ENCODE data around the gene IL10RA. TPM values are rescaled to one million over a fixed set of nuclear protein-coding genes. Genes with fewer than 3 reads are reported as not detected.
A peak's percentile ranks its signal among the peaks of the same experiment; 100 is the strongest.

The IL10RA gene
- total RNA-seq, 1 donor from 2014 or later = 3.0 TPM

DNA sequence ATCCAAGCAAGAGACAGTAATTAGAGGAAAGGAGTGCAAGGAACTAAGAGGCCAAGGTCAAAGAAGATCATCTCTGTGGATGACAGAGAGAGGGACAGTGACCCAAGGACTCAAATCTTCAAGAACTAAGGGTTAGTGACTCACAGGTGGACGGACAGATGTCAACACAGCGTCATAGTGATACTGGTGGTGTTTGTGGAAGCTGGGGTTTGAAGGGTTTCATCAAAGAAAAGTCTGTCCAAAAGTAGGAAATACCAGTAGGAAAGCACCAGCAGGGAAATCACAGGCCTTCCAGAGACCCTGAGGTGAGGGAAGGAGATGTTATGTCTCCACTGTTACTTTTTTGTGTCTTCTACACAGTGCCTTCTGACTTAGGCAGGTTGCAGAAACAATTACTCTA lies 32.2 kb downstream of the IL10RA start:
- intact Hi-C loops (cut with DNase I) = no loop called here
- DNase-seq (ENCODE audit: low spot score) = no peak

DNA sequence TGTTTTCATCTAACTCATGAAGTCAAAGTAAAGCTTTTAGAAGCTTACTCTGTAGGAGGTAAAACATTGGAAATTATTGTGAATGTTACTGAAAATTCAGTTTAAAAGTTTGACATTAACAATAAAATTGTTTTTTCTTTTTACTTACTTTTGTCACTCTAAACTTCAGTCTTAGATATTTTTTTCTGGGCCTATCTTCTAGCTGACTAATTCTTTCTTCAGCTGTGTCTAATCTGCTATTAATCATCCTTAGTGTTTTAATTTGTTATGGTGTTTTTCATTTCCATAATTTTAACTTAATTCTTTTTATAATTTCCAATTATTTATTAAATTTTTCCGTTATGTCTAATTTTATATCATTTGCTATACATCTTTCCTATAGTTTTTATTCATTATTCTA lies 35.0 kb downstream of the IL10RA start:
- DNase-seq (ENCODE audit: low spot score) = no peak
- intact Hi-C loops (cut with DNase I) = no loop called here

GRCh38 chr11:118027694-118028093 lies 41.5 kb downstream of the IL10RA start:
- no peak for DNase-seq (ENCODE audit: low spot score)
- intact Hi-C loops (cut with DNase I) = no loop called here

- intact Hi-C loops (cut with DNase I) = no loop called here
- no peak for DNase-seq (ENCODE audit: low spot score)
Measured at GRCh38 chr11:118028626-118029025, 42.4 kb downstream of the IL10RA start.

- intact Hi-C loops (cut with DNase I) = no loop called here
- DNase-seq (ENCODE audit: low spot score) = no peak
Measured at GRCh38 chr11:118033443-118033842, 47.2 kb downstream of the IL10RA start.

DNA sequence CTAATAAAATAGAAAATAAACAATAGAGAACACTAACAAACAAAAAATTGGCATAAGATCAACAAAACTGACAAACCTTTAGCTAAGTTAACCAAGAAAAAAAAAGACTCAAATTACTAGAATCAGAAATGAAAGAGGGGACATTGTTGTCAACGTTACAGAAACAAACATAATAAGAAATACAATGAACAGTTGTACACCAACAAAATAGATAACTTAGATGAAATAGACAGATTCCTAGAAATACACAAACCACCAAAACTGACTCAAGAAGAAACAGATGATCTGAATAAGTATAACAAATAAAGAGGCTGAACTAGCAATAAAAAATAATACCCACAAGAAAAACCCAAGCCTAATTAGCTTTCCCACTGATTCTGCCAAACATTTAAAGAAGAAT lies 55.9 kb downstream of the IL10RA start:
- DNase-seq (ENCODE audit: low spot score) = no peak
- intact Hi-C loops (cut with DNase I) = no loop called here

- no peak for DNase-seq (ENCODE audit: low spot score)
- intact Hi-C loops (cut with DNase I) = no loop called here
Measured at GRCh38 chr11:118042796-118043195, 56.6 kb downstream of the IL10RA start.

GRCh38 chr11:118045191-118045590 lies 59.0 kb downstream of the IL10RA start:
- no peak for DNase-seq (ENCODE audit: low spot score)
- intact Hi-C loops (cut with DNase I) = no loop called here

DNA sequence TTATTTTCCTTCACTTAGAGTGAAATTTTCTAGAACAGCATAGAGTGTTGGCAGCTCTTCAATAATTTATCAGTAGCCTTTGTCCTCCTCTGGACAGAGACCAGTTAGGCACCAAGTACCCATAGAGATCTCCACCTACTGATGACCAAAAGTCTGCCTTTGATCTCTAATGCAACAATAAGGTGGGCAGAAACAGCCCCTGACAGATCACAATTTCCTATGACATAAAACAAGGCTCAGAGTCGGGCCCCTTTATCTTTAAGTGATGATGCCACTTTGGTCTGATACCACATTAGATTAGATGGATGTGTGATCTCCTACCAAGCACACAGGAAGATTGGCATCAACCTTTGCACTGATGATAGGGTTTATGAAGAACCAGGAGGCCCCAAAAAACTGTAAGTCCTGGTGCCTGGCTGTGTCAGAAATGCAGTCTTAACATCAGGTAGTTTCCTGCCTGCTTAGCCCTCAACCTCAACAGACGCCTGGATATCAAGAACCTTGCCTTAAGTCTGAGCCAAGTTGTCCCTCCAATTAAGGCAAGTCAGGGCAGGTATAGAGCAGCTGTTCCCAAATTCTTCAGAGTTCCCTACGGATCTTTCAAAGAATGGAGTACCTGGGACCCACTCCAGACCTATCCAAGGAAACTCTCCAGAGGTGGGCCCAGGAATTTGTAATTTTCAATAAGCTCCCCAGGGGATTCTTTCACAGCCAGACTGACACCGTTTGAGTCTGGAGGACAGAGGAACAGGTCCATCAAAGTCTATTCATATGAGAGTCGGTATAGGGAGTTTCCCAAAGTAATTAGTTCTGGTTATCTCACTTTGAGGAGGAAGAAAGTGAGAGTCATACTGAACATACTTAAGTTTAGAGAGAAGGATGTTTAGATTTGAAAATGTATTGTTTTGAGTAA lies 60.1 kb downstream of the IL10RA start:
- DNase-seq (ENCODE audit: low spot score) = no peak
- intact Hi-C loops (cut with DNase I) = no loop called here

GRCh38 chr11:118046964-118047700 lies 60.9 kb downstream of the IL10RA start:
- intact Hi-C loops (cut with DNase I) = no loop called here
- peak; percentile 20 for DNase-seq (ENCODE audit: low spot score)

DNA sequence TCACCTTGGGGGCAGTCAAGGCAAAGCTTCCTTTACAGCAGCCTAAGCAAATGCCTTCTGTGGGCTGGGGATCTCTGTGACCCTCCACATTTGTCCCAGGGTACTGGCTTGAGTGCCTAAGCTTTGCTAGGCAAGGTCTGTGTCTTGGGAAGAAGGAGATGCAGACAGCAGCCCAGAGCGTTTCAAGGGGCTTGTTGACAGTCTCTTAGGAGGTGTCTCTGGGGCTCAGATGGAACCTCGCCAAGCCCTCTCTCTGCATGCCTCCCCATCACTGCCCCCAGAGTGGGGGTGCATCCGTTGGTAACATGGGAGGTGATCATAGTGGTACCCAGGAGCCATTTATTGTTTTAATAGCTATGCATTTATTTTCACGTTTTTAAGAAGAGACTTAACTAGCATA lies 61.6 kb downstream of the IL10RA start:
- peak; percentile 69 for DNase-seq (ENCODE audit: low spot score)
- intact Hi-C loops (cut with DNase I) = no loop called here

GRCh38 chr11:118048472-118049370 lies 62.5 kb downstream of the IL10RA start:
- peak; percentile 31 for DNase-seq (ENCODE audit: low spot score)

DNA sequence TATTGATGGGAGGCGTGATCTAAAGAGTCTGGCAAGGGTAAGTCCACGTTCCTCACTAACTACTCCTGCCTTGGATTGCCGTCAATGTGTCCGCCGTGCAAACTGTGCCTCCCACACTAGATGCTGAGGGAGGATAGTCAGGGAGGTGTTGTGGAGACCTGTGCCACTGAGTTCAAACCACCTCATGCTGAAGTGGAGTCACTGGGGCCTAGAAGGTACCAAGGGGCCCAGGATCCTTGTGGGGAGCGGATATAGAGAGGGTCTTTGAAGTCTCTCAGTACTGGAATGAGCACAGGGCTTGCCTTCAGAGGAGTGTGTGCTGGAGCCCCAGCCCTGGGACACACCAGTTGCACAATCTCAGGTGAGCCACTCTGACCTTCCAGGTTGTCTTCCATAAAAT lies 63.6 kb downstream of the IL10RA start:
- intact Hi-C loops (cut with DNase I) = loop anchor here (5.0 kb wide), 2 partner anchors 102 to 232 kb away; no protein-coding TSS in a partner anchor
- peak; percentile 27 for DNase-seq (ENCODE audit: low spot score)

More at GRCh38 chr11:118048472-118049370, 62.5 kb downstream of the IL10RA start:
- intact Hi-C loops (cut with DNase I) = no loop called here

DNA sequence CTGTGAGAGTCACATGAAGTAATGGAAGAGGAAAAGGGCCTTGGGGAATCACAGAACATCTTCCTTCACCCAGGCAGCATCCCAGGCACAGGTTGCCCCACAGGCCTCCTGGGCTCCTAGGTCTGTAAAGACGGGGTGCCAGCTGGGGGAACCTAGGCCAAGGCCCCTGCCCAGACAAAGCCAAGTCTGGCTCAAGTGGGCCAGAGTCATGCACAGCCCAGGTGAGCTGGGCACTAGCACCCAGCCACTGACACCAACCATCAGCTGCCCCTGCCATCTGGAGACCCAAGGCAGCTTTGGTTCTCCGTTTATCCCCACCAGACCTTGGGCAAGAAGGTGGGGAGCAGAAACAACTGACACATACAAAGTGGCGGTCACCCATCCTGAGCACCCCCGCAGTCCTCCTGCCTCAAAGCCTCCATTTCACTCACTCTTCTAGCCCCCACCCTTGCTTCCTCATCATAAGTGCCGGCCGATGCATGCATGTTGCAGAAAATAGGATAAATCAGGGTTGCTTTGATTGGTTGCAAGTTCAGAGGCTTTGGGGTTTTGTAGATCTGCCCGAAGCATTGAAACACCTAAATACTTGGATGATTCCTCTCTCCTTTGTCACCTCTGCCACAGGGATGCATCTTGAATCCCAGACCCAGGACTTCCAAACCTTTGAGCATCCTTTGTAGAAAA lies 64.2 kb downstream of the IL10RA start:
- peak; percentile 53 for DNase-seq (ENCODE audit: low spot score)
- intact Hi-C loops (cut with DNase I) = loop anchor here (5.0 kb wide), 2 partner anchors 103 to 233 kb away; no protein-coding TSS in a partner anchor

Other genes starting within 250 kb of the IL10RA start
- 1.2 TPM for gene DSCAML1, start 189.2 kb upstream of the IL10RA start, total RNA-seq
- 1.6 TPM for gene FXYD2, start 161.7 kb upstream of the IL10RA start, total RNA-seq
- 28.0 TPM for gene FXYD6, start 109.7 kb upstream of the IL10RA start, total RNA-seq
- gene TMPRSS13, start 57.0 kb upstream of the IL10RA start, total RNA-seq = not detected
- 0.32 TPM for gene TMPRSS4, start 90.7 kb downstream of the IL10RA start, total RNA-seq
- gene SMIM35, start 100.6 kb downstream of the IL10RA start, total RNA-seq = not detected
- gene SCN4B, start 166.4 kb downstream of the IL10RA start, total RNA-seq = 17.0 TPM
- gene SCN2B, start 190.2 kb downstream of the IL10RA start, total RNA-seq = 20.0 TPM
- 5.4 TPM for gene JAML, start 238.6 kb downstream of the IL10RA start, total RNA-seq